ENCODE results near the gene RIC3.

Gene RIC3

GRCh38 chr11:8056810-8057463 lies 111.9 kb downstream of the RIC3 start:
- H3K4me3 ChIP-seq (replicated peaks in 1 of 2; ENCODE audit: low read depth in 2 of 2, low read length in 2 of 2), result no peak overlapping the region
- DNase-seq (ENCODE audit: low read depth in 2 of 2), result peak; percentile 76 to 92
- TF ChIP-seq, protein P1, sequence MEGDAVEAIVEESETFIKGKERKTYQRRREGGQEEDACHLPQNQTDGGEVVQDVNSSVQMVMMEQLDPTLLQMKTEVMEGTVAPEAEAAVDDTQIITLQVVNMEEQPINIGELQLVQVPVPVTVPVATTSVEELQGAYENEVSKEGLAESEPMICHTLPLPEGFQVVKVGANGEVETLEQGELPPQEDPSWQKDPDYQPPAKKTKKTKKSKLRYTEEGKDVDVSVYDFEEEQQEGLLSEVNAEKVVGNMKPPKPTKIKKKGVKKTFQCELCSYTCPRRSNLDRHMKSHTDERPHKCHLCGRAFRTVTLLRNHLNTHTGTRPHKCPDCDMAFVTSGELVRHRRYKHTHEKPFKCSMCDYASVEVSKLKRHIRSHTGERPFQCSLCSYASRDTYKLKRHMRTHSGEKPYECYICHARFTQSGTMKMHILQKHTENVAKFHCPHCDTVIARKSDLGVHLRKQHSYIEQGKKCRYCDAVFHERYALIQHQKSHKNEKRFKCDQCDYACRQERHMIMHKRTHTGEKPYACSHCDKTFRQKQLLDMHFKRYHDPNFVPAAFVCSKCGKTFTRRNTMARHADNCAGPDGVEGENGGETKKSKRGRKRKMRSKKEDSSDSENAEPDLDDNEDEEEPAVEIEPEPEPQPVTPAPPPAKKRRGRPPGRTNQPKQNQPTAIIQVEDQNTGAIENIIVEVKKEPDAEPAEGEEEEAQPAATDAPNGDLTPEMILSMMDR (IDR thresholded peaks at IDR 0.05; ENCODE audit: low read depth, low read length), result no peak

All from cardiac fibroblast (primary cell).